Nephron (organoid): ENCODE results near the gene POMT2.
A peak's percentile ranks its signal among the peaks of the same experiment; 100 is the strongest.

Experiments
- H3K27ac Mint-ChIP-seq, 3 experiments: 2 replicates each; pipeline ENCODE4 v1.8.0; 2020; ENCODE audit warnings: mixed read lengths in 3 of 3, mild to moderate bottlenecking in 2 of 3, moderate library complexity in 1 of 3
- H3K27me3 Mint-ChIP-seq: 2 replicates; pipeline ENCODE4 v1.8.0; 2021; ENCODE audit warnings: low read depth, mild to moderate bottlenecking, moderate library complexity, mixed read lengths
- H3K36me3 Mint-ChIP-seq: 2 replicates; pipeline ENCODE4 v1.8.0; 2020; ENCODE audit warnings: low read depth, mixed read lengths
- H3K4me1 Mint-ChIP-seq: 2 replicates; pipeline ENCODE4 v1.8.0; 2020; ENCODE audit warnings: mixed read lengths
- H3K4me3 Mint-ChIP-seq, 3 experiments: 2 replicates each; pipeline ENCODE4 v1.8.0; 2020; ENCODE audit warnings: mild to moderate bottlenecking in 3 of 3, mixed read lengths in 3 of 3, moderate library complexity in 2 of 3
- H3K9me3 Mint-ChIP-seq: 2 replicates; pipeline ENCODE4 v1.8.0; 2020; ENCODE audit warnings: mixed read lengths
- CTCF ChIP-seq, 3 experiments: fragments of 200-600 bp; sonication (generic); IDR thresholded peaks; one replicate each; pipeline ENCODE4 v1.5.0; 2021; ENCODE audit warnings: antibody characterized with exemption in 3 of 3; ENCODE audit not compliant: unreplicated experiment in 3 of 3

Gene POMT2

GRCh38 chr14:77313371-77313770 lies 7.3 kb downstream of the POMT2 start:
- H3K4me1 Mint-ChIP-seq, result peaks cover 60% of the 10 kb centered on the region
- no peaks in the 10 kb centered on the region for H3K27me3 Mint-ChIP-seq
- TF ChIP-seq CTCF (IDR thresholded peaks at IDR 0.05; ENCODE audit: unreplicated experiment in 3 of 3), result no peak
- H3K27ac Mint-ChIP-seq, result peak overlapping the region; percentile 14 to 71 (median 36)
- H3K36me3 Mint-ChIP-seq, result peaks cover 12% of the 10 kb centered on the region
- H3K4me3 Mint-ChIP-seq, result no peak overlapping the region
- no peaks in the 10 kb centered on the region for H3K9me3 Mint-ChIP-seq

- TF ChIP-seq CTCF (IDR thresholded peaks at IDR 0.05; ENCODE audit: unreplicated experiment in 3 of 3), result no peak
- Mint-ChIP-seq H3K27ac (no peak overlapping the region), H3K4me1 (peaks cover 60% of the 10 kb centered on the region), H3K4me3 (no peak overlapping the region), H3K27me3 (no peaks in the 10 kb centered on the region), H3K9me3 (no peaks in the 10 kb centered on the region), H3K36me3 (peaks cover 13% of the 10 kb centered on the region)
These were observed 9.5 kb downstream of the POMT2 start for GRCh38 chr14:77311217-77311616.

- H3K36me3 Mint-ChIP-seq, result peaks cover 15% of the 10 kb centered on the region
- no peaks in the 10 kb centered on the region for H3K27me3 Mint-ChIP-seq
- no peaks in the 10 kb centered on the region for H3K9me3 Mint-ChIP-seq
- TF ChIP-seq CTCF (IDR thresholded peaks at IDR 0.05; ENCODE audit: unreplicated experiment in 3 of 3), result no peak
- no peak overlapping the region for H3K27ac Mint-ChIP-seq
- peaks cover 59% of the 10 kb centered on the region for H3K4me1 Mint-ChIP-seq
- H3K4me3 Mint-ChIP-seq, result no peak overlapping the region
These were observed 10.7 kb downstream of the POMT2 start for GRCh38 chr14:77310026-77310425.

GRCh38 chr14:77309131-77309530 lies 11.6 kb downstream of the POMT2 start:
- Mint-ChIP-seq H3K36me3 (peaks cover 19% of the 10 kb centered on the region), H3K9me3 (no peaks in the 10 kb centered on the region)

GRCh38 chr14:77306851-77307496 lies 13.7 kb downstream of the POMT2 start:
- H3K27me3 Mint-ChIP-seq, result no peaks in the 10 kb centered on the region
- H3K4me3 Mint-ChIP-seq, result peak overlapping the region in 2 of 3 experiments; percentile 3 to 23
- H3K4me1 Mint-ChIP-seq, result peaks cover 48% of the 10 kb centered on the region
- no peaks in the 10 kb centered on the region for H3K9me3 Mint-ChIP-seq
- H3K27ac Mint-ChIP-seq, result peak overlapping the region; percentile 89 to 94 (median 92)
- H3K36me3 Mint-ChIP-seq, result peaks cover 26% of the 10 kb centered on the region
- TF ChIP-seq CTCF (IDR thresholded peaks at IDR 0.05; ENCODE audit: unreplicated experiment in 3 of 3), result no peak

More at GRCh38 chr14:77309131-77309530, 11.6 kb downstream of the POMT2 start:
- no peak for TF ChIP-seq CTCF (IDR thresholded peaks at IDR 0.05; ENCODE audit: unreplicated experiment in 3 of 3)
- peak overlapping the region in 2 of 3 experiments; percentile 7 to 50 for H3K27ac Mint-ChIP-seq
- H3K4me1 Mint-ChIP-seq, result peaks cover 57% of the 10 kb centered on the region
- H3K4me3 Mint-ChIP-seq, result no peak overlapping the region
- H3K27me3 Mint-ChIP-seq, result no peaks in the 10 kb centered on the region

- Mint-ChIP-seq H3K4me1 (peaks cover 48% of the 10 kb centered on the region), H3K27ac (peak overlapping the region; percentile 89 to 94 (median 92)), H3K9me3 (no peaks in the 10 kb centered on the region), H3K36me3 (peaks cover 23% of the 10 kb centered on the region), H3K4me3 (peak overlapping the region in 2 of 3 experiments; percentile 23 to 34), H3K27me3 (no peaks in the 10 kb centered on the region)
- TF ChIP-seq CTCF (IDR thresholded peaks at IDR 0.05; ENCODE audit: unreplicated experiment in 3 of 3), result no peak
These were observed 14.3 kb downstream of the POMT2 start for GRCh38 chr14:77306416-77306815.
